ENCODE measurements around the gene LIMK2.

DNA sequence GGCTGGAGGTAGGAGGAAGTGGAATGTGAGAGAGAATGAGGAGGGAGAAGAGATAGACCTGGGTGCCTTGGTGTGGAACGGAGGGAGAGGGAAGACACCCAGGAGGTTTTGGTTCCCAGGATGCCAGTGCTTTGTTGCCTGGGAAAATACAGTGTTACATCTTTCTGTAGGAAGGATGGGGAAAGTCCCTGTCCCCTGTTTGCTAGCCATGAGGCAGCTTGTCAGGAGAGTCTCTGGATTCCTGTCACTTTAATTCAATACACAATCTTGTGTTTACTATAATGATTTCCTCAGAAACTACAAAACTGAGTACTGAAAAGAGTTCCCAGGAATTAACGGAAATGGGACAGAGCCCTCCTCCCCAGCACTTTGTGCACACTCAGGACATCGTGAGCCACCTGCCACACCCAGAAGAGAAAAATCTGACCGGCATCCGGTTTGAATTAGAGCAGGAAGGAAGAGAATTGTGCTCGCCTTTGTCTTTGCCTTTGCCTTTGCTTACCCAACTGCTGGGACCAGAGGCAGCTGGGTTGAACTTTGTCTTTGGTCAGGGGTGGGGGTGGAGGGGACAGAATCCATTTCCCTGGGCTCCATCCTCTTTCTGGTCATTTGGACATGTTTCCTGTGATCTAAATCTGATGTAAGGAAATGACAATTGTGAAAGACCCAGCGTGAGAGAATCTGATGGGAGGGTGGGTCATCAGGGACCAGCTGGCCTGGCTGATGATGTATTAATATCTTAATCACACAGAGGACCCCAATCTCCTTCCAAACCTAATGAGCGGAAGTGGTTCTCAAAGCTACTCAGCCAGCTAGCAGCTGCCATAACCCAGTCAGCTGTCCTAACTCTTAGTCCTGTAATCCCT is 1.3 kb upstream of the LIMK2 start:
- TF ChIP-seq, protein P1, sequence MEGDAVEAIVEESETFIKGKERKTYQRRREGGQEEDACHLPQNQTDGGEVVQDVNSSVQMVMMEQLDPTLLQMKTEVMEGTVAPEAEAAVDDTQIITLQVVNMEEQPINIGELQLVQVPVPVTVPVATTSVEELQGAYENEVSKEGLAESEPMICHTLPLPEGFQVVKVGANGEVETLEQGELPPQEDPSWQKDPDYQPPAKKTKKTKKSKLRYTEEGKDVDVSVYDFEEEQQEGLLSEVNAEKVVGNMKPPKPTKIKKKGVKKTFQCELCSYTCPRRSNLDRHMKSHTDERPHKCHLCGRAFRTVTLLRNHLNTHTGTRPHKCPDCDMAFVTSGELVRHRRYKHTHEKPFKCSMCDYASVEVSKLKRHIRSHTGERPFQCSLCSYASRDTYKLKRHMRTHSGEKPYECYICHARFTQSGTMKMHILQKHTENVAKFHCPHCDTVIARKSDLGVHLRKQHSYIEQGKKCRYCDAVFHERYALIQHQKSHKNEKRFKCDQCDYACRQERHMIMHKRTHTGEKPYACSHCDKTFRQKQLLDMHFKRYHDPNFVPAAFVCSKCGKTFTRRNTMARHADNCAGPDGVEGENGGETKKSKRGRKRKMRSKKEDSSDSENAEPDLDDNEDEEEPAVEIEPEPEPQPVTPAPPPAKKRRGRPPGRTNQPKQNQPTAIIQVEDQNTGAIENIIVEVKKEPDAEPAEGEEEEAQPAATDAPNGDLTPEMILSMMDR (IDR thresholded peaks at IDR 0.05), result no peak
- no peak for TF ChIP-seq POLR2A (IDR thresholded peaks at IDR 0.05)
